GM23248 (cell line): ENCODE measurements around the gene HACL1. TPM values are rescaled to one million over a fixed set of nuclear protein-coding genes. Genes with fewer than 3 reads are reported as not detected.
A peak's percentile ranks its signal among the peaks of the same experiment; 100 is the strongest.

Experiments
- DNase-seq: peaks from one replicate; pipeline ENCODE4 v3.0.0-alpha.2; 2015
- H2AFZ ChIP-seq: fragments of 200-600 bp; sonication (generic); 2 replicates; pipeline ENCODE4 v1.6.1; 2016; ENCODE audit warnings: antibody characterized with exemption
- H3F3A ChIP-seq: fragments of 200-600 bp; sonication (generic); 2 replicates; pipeline ENCODE4 v1.6.1; 2016; ENCODE audit warnings: mild to moderate bottlenecking, antibody characterized with exemption, mixed run types; ENCODE audit not compliant: insufficient read depth
- H3K27ac ChIP-seq: fragments of 200-600 bp; sonication (generic); 2 replicates; pipeline ENCODE4 v1.5.1; 2016; ENCODE audit warnings: mild to moderate bottlenecking
- H3K27me3 ChIP-seq: fragments of 200-600 bp; sonication (generic); replicated peaks from 2 replicates; pipeline ENCODE4 v1.6.1; 2016; ENCODE audit warnings: mild to moderate bottlenecking; ENCODE audit not compliant: insufficient read depth
- H3K36me3 ChIP-seq: fragments of 200-600 bp; sonication (generic); 2 replicates; pipeline ENCODE4 v1.6.1; 2016; ENCODE audit warnings: low read depth, mild to moderate bottlenecking
- H3K4me1 ChIP-seq: fragments of 200-600 bp; sonication (generic); 2 replicates; pipeline ENCODE4 v1.6.1; 2016; ENCODE audit warnings: mild to moderate bottlenecking; ENCODE audit not compliant: insufficient read depth
- H3K4me2 ChIP-seq: fragments of 200-600 bp; sonication (generic); one replicate; pipeline ENCODE4 v1.6.1; 2016; ENCODE audit warnings: mild to moderate bottlenecking; ENCODE audit not compliant: unreplicated experiment
- H3K4me3 ChIP-seq: fragments of 200-600 bp; sonication (generic); 2 replicates; pipeline ENCODE4 v1.5.1; 2016; ENCODE audit warnings: mild to moderate bottlenecking
- H3K79me2 ChIP-seq: fragments of 200-600 bp; sonication (generic); 2 replicates; pipeline ENCODE4 v1.6.1; 2016; ENCODE audit warnings: mild to moderate bottlenecking; ENCODE audit not compliant: insufficient read depth
- H3K9ac ChIP-seq: fragments of 200-600 bp; sonication (generic); 2 replicates; pipeline ENCODE4 v1.6.1; 2016; ENCODE audit warnings: mild to moderate bottlenecking
- H3K9me2 ChIP-seq: fragments of 200-600 bp; sonication (generic); 2 replicates; pipeline ENCODE4 v1.6.1; 2016; ENCODE audit warnings: mixed run types, mild to moderate bottlenecking, moderate library complexity; ENCODE audit not compliant: insufficient read depth
- H3K9me3 ChIP-seq: fragments of 200-600 bp; sonication (generic); one replicate; pipeline ENCODE4 v1.6.1; 2017; ENCODE audit warnings: low read depth
- H4K20me1 ChIP-seq: fragments of 200-600 bp; sonication (generic); 2 replicates; pipeline ENCODE4 v1.6.0; 2016; ENCODE audit not compliant: insufficient read depth
- EZH2 ChIP-seq: fragments of 200-600 bp; sonication (generic); IDR thresholded peaks from 2 replicates; pipeline ENCODE4 v1.6.1; 2018; ENCODE audit warnings: antibody characterized with exemption, mild to moderate bottlenecking; ENCODE audit not compliant: insufficient read depth, poor library complexity, severe bottlenecking
- EZH2phosphoT487 ChIP-seq: fragments of 200-600 bp; sonication (generic); IDR thresholded peaks from 2 replicates; pipeline ENCODE4 v1.6.1; 2018; ENCODE audit warnings: antibody characterized with exemption, moderate library complexity, mild to moderate bottlenecking, low read depth; ENCODE audit not compliant: insufficient read depth
- WGBS, 2 experiments: methylation state at CpG; one replicate each; pipeline ENCODE4 v1.1.6; 2015 to 2017; ENCODE audit warnings: low lambda C conversion rate in 2 of 2, low coverage in 1 of 2; ENCODE audit errors: missing lambda C conversion rate in 2 of 2; 5-methylcytosine and 5-hydroxymethylcytosine counted together
- in situ Hi-C: fragments of 300-500 bp; cut with MboI; formaldehyde crosslinking; loops from 2 replicates; pipeline ENCODE4 v1.15.0; 2020
- polyA plus RNA-seq: library from polyadenylated mRNA; unstranded; fragments of >200 nt; fragmentation: Nextera tagmentation; extraction: Ambion mirVana; gene quantifications from 2 replicates; pipeline ENCODE4 v1.2.1, GENCODE V29; 2016
- total RNA-seq: library from RNA; depleted of rRNA; stranded (reverse); fragments of >200 nt; shearing (Covaris generic); gene quantifications from 2 replicates; pipeline ENCODE4 v1.2.3, GENCODE V29; 2014

HACL1 gene
- total and polyA plus RNA-seq, 2 experiments from 2014 or later: 14.3 to 16.3 TPM

DNA sequence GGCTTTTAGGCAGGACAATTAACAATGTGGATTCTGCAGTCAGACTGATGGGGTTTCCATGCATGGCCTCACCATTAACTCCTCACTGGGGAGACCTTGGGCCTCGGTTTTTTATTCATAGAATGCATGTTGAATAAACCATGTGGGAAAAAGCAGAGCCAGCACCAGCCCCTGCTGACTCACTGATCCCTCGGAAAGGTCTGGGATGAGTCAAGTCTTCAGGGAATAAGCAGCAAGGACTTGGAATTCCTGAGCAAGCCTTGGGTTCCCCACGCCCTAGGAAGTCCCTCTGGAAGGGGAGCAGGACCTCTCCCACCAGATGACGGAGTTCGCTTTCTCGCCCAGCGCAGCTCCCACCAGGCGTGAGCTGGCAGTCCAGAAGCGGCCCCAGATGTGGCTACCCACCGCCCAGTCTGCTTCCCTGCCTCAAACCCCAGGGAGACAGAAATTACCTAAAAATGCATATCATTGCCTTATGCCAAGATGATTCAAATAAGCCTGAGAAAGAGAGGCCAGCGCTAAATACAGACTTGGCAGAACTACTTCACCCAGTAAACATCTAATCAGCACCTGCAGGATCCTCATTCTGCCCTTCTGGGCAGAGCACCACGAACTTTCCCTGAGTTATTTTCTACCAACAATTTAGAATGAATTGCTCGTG is 45.6 kb upstream of the HACL1 start:
- H3K4me1 ChIP-seq: peaks cover 37% of the 10 kb centered on the region
- H3K4me2 ChIP-seq: peak overlapping the region; percentile 91
- DNase-seq: peak; percentile 99
- H3K79me2 ChIP-seq: no peaks in the 10 kb centered on the region
- H3K36me3 ChIP-seq: no peaks in the 10 kb centered on the region
- TF ChIP-seq EZH2phosphoT487 (no peak), EZH2 (no peak)
- no peaks in the 10 kb centered on the region for H3K9me2 ChIP-seq
- 0 to 1% methylated on average over 13 of the region's 13 CpGs for WGBS, 2 experiments
- no peaks in the 10 kb centered on the region for H4K20me1 ChIP-seq
- peaks cover 40% of the 10 kb centered on the region for H3F3A ChIP-seq
- H3K27me3 ChIP-seq: no peaks in the 10 kb centered on the region
- H3K4me3 ChIP-seq: peak overlapping the region; percentile 48
- no peak overlapping the region for H2AFZ ChIP-seq
- H3K9me3 ChIP-seq: no peaks in the 10 kb centered on the region
- peak overlapping the region; percentile 99 for H3K27ac ChIP-seq
- in situ Hi-C loops: no loop called here
- H3K9ac ChIP-seq: peak overlapping the region; percentile 84

- Histone ChIP-seq H3K36me3 (no peaks in the 10 kb centered on the region), H3F3A (peaks cover 40% of the 10 kb centered on the region), H3K4me1 (peaks cover 37% of the 10 kb centered on the region), H3K27ac (peak overlapping the region; percentile 99), H3K27me3 (no peaks in the 10 kb centered on the region), H3K4me2 (peak overlapping the region; percentile 72), H3K9me3 (no peaks in the 10 kb centered on the region), H2AFZ (0 out of 2 replicates have a peak overlapping the region, but pooled peaks have one; percentile 23), H4K20me1 (no peaks in the 10 kb centered on the region), H3K79me2 (no peaks in the 10 kb centered on the region), H3K9ac (peak overlapping the region; percentile 84), H3K9me2 (no peaks in the 10 kb centered on the region), H3K4me3 (peak overlapping the region; percentile 41)
- peak; percentile 92 for DNase-seq
- no peak for TF ChIP-seq EZH2
- 13 to 15% methylated on average over 18 of the region's 18 CpGs for WGBS, 2 experiments
- in situ Hi-C loops: no loop called here
Measured at GRCh38 chr3:15645740-15646501, 44.6 kb upstream of the HACL1 start.

GRCh38 chr3:15645246-15645645 is 43.9 kb upstream of the HACL1 start:
- WGBS, 2 experiments: 95 to 97% methylated on average over 6 of the region's 6 CpGs
- Histone ChIP-seq H2AFZ (0 out of 2 replicates have a peak overlapping the region, but pooled peaks have one; percentile 23), H3K79me2 (no peaks in the 10 kb centered on the region), H3K27ac (peak overlapping the region; percentile 99), H3K27me3 (no peaks in the 10 kb centered on the region), H3F3A (peaks cover 40% of the 10 kb centered on the region), H3K4me1 (peaks cover 37% of the 10 kb centered on the region), H3K9ac (peak overlapping the region; percentile 84), H3K9me3 (no peaks in the 10 kb centered on the region), H3K36me3 (no peaks in the 10 kb centered on the region), H3K4me3 (no peak overlapping the region; the same call in 1 of the 2 replicates), H4K20me1 (no peaks in the 10 kb centered on the region), H3K4me2 (peak overlapping the region; percentile 72), H3K9me2 (no peaks in the 10 kb centered on the region)
- no peak for TF ChIP-seq EZH2
- no peak for TF ChIP-seq EZH2phosphoT487
- in situ Hi-C loops: no loop called here
- DNase-seq: no peak

DNA sequence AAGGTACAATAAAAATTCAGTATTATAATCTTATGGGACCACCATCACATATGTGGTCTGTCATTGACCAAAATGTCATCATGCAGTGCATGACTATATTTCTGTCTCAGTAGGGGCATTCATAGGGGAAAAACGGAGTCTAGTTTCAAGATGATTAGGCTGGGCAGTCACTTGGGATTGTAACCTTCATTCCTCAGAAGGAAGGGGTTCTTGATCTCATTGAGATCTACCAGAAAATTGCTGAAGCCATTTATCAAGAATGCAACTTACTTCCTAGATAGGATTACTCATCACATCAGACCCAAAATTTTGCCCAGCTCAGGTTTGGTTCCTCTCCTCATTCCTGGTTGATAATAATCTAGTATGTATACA is 37.5 kb upstream of the HACL1 start:
- Histone ChIP-seq H3F3A (peaks cover 53% of the 10 kb centered on the region), H3K4me2 (no peak overlapping the region), H4K20me1 (no peaks in the 10 kb centered on the region), H3K4me1 (peaks cover 49% of the 10 kb centered on the region), H3K9me2 (no peaks in the 10 kb centered on the region), H3K27ac (peak overlapping the region; percentile 35), H3K4me3 (no peak overlapping the region), H3K9ac (no peak overlapping the region), H3K9me3 (no peaks in the 10 kb centered on the region), H2AFZ (no peak overlapping the region), H3K79me2 (no peaks in the 10 kb centered on the region), H3K36me3 (no peaks in the 10 kb centered on the region), H3K27me3 (no peaks in the 10 kb centered on the region)
- 45 to 54% methylated on average over 1 of the region's 1 CpG for WGBS, 2 experiments
- DNase-seq: peak; percentile 39
- in situ Hi-C loops: no loop called here
- no peak for TF ChIP-seq EZH2
- TF ChIP-seq EZH2phosphoT487: no peak
